HG03095 (cell line): Measurements from ENCODE around the gene SLC26A6.
A peak's percentile ranks its signal among the peaks of the same experiment; 100 is the strongest.

Source experiments
- ATAC-seq: cut with Tn5 transposase; IDR thresholded peaks from one replicate; pipeline ENCODE4 v1.9.1; 2021; ENCODE audit warnings: moderate library complexity; ENCODE audit not compliant: unreplicated experiment

SLC26A6 gene, protein sequence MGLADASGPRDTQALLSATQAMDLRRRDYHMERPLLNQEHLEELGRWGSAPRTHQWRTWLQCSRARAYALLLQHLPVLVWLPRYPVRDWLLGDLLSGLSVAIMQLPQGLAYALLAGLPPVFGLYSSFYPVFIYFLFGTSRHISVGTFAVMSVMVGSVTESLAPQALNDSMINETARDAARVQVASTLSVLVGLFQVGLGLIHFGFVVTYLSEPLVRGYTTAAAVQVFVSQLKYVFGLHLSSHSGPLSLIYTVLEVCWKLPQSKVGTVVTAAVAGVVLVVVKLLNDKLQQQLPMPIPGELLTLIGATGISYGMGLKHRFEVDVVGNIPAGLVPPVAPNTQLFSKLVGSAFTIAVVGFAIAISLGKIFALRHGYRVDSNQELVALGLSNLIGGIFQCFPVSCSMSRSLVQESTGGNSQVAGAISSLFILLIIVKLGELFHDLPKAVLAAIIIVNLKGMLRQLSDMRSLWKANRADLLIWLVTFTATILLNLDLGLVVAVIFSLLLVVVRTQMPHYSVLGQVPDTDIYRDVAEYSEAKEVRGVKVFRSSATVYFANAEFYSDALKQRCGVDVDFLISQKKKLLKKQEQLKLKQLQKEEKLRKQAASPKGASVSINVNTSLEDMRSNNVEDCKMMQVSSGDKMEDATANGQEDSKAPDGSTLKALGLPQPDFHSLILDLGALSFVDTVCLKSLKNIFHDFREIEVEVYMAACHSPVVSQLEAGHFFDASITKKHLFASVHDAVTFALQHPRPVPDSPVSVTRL

DNA sequence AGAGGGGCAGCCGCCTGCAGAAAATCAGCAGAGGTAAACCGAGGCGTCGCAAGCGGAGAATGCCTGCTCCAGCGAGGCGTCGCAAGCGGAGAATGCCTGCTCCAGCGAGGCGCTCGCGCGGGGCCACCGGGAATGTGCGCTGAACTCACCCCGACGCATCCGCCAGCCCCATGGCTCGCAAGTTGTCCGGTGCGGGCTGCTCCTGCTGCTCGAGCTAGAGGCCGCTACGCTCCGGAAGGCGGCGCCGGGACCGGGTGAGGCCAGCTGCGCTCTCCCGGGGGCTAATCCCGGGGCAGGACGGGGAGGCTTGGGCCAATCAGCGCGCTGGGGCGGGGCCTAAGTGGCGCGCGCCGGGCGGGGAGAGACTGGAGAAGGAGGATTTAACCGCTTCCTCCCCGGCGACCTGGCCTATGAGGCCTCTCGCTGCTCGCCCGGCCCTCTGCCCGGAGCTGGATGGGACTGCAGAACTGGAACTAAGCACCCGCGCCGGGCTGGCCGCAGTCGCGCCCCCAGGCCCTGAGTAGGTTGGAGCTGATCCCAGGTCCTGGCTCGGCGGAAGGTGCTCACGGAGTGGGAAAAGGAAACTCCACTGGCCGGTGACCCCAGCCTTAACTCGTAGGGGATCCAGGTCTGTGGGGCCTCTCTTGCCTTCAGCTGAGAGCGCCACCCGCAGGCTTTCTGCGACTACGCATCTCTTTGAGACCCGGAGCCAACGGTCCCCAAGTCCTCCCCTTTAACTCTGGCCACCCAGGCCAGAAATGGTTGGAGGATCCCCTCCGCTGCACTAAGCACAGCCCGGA, at the start of gene SLC26A6:
SLC26A6 (minus strand) TSS at position 240 of the 800 bp plus-strand sequence; CDS start at position 172, 68 bp downstream.
- peak; percentile 87 for ATAC-seq

DNA sequence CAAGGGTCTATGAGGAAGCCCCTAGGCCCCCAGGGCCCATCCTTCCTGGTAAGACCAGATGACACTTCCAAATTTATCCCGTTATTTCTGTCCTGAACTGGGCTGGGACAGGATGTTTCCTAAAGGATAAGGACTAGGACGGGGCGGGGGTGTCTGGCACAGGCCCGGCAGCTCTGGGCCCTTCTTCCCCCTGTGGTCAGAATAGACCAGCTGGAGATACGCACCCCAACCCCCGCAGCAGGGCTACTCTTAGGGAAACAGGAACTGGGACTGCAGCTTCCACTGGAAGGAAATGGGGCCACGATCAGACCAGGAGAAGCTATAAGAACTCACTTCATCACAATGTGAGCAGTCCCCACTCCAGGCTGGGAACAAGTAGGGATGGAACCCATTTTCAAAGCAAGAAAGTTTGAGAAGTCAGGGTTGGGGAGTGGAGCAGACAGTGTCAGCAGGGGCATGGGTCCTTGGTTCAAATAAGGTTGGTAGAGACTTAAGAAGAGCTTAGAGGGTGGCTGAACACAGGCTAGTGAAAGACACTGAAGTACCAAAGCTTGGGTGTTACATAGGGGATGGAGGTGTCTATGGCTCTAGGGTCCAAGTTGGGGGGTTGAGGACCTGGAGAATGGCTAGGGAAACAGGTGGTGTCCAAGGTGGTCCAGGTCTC, 49.4 kb upstream of the SLC26A6 start:
- ATAC-seq, result no peak

DNA sequence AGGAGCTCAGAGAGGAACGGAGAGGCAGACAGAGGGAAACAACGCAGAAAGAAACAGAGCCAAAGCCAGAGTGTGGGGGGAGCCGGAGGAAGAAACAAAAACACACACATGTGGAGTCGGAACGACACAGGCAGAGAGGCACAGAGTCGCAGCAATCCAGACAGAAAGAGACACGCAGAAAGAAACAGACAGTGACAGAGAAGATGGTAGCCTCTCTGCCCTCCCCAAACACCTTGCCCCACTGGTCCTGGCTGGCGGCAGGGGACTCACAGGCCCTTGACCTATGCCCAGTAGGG, 48.7 kb upstream of the SLC26A6 start:
- ATAC-seq, result no peak

DNA sequence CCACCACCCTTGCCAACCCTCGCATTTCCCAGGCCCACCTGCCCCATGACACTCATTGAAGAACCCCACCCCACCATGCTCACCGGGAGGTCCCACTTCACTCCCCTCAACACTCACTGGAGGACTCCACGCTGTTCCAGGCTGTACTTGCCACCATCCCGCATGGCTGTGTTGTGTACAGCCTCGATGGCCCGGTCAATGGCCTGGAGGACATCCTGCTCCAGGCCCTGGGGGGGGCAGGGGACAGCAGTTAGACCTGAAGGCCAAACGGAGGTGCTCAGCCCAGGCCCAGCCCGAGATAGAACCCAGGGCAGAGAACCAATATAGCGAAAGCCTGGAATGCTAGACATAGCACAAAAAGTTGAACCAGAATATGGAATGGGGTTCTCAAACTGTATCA, 47.5 kb upstream of the SLC26A6 start:
- no peak for ATAC-seq

DNA sequence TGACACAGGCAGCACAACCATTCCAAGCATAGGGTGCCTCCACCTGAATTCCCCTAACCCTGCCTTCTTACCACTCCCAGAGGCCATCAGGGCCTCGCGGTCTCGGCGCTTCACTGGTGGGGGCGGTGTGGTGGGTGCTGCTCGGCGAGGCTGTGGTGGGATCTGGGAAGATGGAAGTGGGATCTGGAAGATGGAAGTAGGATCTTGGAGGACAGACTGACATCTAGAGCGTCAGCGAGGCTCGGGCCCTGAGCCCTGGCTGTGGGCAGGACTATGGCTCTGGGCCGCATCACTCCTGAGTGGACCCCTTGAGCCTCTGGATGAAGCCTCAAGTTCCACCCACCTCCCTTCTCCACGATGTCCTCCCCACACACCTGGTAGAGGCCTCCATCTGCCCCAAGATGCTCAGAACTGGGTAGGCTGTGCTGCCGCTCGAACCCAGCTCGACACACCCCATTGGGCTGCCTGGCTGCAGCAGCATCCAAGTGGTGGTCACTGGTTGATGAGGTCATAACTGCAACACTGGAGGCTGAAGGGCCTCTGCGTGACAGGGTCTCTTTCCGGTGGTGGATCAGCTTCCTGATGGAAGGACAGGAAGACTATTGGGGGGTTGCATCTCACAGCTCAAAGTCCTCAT, 46.8 kb upstream of the SLC26A6 start:
- ATAC-seq, result no peak

DNA sequence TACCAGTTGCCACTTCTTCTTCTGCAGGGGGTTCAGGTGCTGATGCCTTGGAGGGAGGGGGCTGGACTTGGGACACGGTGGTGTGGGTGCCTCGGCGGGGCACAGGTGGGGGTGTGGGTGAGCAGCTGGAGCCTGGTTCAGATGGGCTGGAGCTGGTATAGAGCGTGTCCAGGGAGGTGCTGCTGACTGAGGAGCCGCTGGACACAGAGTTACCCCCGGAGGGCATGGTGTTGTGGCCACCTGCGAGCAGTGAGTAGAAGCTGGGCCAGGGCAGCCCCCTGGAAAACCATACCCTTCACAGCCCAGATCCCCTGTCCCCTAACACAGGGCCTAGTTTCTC, 46.2 kb upstream of the SLC26A6 start:
- ATAC-seq, result no peak

DNA sequence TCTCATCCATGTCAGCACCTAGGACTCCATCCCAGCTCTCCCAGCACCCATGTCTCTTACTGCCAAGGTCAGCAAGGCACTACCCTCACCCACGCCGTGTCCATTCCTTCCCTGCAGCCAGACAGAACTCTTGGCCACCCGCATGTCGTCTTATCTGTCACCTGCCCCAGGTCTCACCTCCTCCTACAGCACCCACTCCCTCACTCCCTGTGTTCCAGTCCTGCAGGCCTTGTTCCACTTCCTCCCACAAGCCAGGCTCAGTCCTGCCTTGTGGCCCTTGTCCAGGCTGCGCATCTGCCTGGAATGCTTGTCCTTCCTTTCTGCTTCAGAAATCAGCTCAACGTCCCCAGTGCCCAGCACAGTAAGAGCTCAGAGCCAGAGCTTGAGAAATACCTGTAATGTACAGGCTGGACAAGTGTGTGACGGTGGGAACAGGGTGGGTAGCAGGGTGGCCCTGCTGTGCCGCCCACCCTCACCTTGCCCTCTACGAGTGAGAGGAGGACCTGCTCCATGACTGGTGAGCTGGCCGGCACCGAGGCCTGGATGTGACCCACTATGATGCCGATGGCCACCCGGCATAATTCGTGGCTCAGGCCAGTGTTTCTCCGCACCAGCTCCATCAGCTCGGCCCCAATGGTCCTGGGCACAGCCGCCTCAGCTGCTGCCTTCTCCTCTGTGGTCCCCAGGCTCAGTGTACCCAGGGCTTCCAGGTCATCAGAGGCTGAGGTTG, 45.7 kb upstream of the SLC26A6 start:
- no peak for ATAC-seq

DNA sequence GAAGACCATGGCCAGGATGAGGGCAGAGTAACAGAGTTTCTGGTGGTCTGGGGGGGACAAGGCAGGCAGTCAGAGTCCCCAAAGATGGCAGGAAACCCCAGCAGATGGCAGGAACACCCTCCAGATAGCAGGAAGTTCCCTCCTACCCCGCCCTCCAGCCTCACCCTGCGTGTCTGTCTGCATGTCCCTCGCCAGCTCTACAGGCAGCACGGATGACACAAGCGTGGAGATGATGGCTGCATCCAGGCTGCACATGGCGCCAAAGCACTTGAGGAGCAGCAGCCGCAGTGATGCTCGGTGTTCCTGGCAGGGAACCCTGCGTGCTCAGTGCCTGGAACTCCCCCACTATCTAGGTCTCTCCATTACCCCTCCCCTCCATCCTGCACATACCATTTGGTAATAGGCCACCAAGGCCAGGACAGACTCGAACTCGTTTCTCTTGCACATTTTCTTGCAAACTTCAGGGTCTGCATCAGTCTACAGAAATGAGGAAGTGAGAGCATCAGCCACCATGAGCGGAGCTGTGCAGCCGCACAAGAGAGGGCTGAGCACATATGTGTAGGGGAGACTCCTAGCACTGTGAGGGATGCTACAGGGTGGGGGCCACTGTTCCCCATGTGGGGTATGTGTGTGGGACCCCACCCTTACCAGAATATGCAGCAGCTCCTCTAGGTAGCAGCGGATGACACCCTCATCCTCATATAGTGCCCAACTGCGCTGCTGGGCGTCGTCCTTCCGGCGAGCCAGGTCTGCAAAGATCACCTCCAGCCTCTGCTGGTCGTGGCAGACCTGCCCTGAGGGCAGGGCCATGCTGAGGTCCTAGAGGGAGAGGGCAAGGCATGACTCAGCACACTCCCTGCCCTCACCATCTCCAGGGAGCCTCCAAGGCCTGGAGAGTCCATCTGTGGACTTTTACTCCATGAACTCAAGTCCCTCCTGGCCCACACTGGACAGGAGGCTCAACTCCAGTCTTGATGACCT, 44.4 kb upstream of the SLC26A6 start:
- no peak for ATAC-seq

DNA sequence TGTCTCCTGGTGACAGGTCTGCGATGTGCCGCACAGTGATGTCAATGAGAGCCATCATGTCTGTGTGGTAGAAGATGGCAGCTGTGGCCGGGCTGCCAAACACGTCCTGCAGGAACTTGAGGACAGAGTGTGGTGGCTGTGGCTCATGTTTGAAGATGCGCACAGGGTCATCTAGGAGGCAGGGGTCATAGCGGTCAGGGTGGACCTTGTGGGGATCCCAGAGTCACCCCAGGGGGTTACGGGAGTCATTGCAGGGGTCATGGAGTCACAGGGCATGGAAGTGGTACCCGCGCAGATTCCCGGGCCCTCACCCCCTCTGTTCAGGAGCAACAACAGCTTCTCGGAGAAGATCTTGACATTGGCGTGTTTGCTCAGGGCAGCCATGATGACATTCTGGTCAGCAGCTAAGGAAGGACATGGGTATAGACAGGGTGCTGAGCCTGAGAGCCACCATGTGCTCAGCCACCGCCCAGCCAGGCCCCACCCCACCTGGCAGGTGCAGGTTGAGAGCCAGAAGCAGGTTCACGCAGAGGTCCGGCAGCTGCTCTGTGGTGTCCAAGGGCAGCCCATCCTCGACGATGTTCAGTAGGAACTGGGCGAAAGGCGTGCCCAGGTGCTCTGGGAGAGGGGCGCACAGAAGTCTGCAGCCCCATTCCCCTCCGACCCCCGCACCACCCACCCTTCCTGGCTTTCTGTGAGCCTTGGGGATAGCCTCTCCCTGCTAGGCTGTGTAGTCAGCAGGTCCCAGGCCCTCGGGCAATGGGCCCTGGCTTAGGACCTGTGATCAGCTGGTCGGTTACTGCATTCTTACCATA, 43.5 kb upstream of the SLC26A6 start:
- ATAC-seq, result no peak

DNA sequence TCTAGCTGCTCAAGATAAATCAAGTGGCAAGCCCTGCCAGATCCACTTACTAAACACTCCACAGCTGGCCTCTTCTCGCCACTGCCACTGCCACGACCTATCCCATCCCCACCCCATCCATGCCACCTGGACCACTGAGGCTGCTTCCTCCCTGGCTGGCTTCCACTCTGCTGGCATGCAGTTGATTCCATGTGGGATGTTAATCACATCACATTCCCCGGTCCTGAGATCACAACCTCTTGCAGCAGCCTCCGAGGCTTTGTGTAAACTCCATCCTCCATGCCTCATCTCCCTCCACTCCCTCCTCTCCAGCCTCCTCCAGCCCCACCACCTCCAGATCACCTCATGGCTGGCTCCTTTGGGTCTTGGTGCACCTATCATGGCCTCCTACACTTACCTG, 42.8 kb upstream of the SLC26A6 start:
- ATAC-seq, result no peak

DNA sequence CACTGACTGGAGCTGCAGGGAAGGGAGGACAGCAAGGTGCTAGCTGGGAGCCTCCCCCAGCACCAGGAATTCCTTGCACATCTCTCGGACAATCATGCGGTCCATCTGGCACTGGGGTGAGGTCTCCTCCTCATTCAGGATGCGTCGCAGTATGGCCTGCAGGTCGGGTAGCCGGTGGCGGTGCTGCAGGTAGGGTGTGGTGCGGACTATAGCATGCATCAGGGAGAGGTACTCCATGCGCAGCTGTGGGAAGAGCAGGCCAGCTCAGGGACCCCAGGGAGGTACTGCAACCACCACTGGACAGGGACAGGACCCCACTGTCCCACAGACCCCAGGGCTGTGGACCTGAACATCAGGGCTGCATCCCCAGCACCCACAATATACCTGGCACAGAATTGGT, 39.2 kb upstream of the SLC26A6 start:
- no peak for ATAC-seq

DNA sequence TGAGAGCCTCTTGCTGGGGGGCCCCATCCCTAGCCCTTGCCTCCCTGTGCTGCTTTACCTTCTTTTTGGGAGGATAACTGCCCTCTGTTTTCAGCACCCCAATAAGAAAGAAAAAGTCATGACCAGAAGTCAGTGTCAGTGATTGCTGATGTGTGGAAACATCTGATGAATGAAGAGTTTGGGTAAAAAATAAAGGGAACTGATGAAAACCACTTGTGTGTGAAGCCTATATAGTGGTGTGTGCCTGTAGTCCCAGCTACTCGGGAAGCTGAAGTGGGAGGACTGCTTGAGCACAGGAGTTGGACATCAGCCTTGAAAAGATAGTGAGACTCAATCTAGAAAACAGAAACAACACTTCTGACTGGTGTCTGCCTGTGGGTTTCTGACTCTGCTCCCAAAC, 37.3 kb upstream of the SLC26A6 start:
- ATAC-seq, result no peak

DNA sequence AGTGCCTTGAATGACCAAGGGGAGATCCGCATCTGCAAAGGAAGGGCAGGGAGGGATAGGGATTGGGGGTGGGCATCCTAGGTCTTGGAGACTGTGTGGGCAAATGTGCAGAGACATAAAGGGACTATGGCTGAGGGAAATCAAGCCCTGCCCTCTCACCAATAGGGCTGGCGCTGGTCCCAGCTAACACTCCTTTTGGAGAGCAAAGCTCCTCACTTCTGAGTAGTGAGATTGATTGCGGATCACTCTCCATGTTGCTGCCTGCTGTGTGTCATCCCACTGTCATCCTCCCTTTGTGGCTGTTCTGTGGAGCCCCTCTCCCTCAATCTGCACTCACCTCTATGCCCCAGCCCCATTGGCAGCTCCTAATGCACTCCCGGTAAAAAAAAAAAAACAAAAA, 29.7 kb upstream of the SLC26A6 start:
- ATAC-seq, result no peak

DNA sequence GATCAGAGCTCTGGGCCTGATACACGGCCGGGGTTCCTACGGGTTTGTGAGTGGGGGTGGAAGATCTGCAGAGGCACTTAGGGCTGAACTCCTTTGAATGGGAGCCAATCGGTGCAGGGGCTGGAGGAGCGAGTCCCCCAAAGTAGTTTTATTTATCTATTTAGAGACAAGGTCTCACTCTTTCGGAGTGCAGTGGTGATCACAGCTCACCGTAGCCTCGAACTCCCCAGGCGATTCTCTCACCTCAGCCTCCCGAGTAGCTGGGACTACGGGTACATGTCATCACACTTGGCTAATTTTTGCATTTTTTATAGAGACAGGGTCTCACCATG, 29.0 kb upstream of the SLC26A6 start:
- ATAC-seq, result no peak

DNA sequence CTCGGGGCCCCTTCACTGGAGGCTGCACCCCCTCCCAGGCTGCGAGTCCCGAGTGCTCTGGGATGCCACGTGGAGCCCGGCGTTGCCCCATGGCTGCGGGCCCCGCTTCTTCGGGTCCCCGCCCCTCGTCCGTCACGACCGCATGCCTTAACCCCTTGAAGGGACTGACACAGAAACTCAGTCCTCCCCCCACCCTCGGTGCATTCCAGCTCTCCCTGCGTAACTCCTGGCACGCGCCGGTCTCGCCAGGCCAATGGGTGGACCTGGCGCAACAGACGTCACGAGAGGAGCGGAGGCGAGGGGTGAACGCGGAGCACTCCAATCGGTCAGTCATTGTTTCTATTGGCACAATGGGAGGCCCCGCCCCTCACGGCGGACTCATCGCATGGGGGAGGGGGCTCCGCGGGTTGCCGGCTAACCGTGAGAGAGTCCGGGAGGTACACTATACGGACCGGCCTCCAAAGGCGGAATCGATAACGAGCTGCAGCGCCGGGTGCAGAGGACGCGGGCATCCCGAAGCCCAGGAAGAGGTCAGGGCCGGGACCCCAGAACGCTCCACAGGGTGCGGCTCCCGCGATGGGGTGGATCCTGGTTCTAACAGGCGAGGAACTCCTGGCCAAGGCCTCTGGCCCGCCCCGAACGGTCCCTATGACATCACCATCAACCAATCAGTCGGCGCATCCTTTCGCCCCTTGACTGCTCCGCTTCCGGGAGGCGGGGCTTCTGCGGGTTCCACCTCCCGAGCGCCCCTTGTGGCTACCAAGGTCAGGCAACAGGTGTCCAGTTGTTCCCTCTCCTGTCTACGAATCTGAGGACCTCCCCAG, 28.4 kb upstream of the SLC26A6 start:
- ATAC-seq, result peak; percentile 86

DNA sequence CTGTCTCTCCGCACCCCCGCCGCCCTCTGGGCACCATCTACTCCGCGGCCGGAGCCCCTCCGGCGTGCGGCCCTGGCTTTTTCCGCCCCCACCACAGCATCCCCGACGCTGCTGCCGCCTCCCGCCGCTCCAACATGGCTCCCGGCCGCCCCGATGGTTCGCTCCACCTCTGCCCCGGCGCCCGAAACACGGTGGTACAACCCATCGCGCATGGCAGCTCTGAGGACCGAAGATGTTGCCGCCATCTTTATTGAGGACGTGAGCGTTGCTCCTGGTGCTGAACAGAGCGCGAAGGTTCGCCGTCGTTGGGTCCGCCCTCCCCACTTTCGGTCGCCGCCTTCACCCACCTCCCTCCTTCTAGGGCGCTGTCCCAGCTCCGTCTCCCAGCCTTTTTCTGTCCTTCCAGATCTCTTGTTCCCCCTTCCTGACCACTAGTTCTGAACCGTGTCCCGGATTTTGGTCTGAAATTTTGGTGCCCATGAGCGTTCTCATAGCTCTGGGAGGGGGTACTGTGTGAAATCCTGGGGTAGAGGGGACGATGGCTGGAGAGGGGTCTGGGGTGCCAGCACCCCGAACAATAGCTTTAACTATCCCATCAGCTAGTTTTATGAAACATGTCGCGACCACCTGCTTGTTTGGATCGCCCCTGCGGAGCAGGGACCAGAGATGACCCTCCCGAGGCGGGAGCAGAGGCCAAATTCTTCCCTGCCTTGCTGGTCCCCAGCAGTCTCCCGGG, 27.7 kb upstream of the SLC26A6 start, which contains the start of gene CELSR3:
CELSR3 (minus strand) TSS at position 134 of the 736 bp plus-strand sequence. CDS start 252 bp downstream, outside the sequence.
- ATAC-seq, result no peak
